ENCODE results near the gene TLE1.

- no peak for TF ChIP-seq FOXP2 (optimal IDR thresholded peaks at IDR 0.05; ENCODE audit: control extremely low read depth, extremely low read length, insufficient read depth)
- no peak for TF ChIP-seq EZH2 (IDR thresholded peaks at IDR 0.05)
Observed at GRCh38 chr9:81623778-81624177, 65.6 kb downstream of the TLE1 start.
